HCT116 (cell line): Measurements from ENCODE around the gene NPEPL1. TPM values are rescaled to one million over a fixed set of nuclear protein-coding genes. Genes with fewer than 3 reads are reported as not detected.
"Not testable (repeated sequence)": the region's sequence is repeated elsewhere in the genome, so short reads cannot be mapped to it uniquely, and the experiment has no call there.

Experiments
- ATAC-seq: fragments of 200-7000 bp; cut with Tn5 transposase; 2 replicates; pipeline ENCODE4 v1.9.1; 2020; ENCODE audit warnings: mild to moderate bottlenecking, moderate library complexity
- BruUV-seq: library from RNA; stranded (reverse); fragments of 400-500 nt; replicated peaks from 2 replicates; lab custom pipeline; 2021; lab: Mats Ljungman, UMichigan
- CTCF ChIA-PET: fragments of 300-600 bp; sonication (Branson Sonifier 250); formaldehyde crosslinking; loops from one replicate; lab custom pipeline; 2021; ENCODE audit warnings: antibody characterized with exemption; lab: Charles Lee
- POLR2A ChIA-PET: fragments of 300-600, 350-600 bp; sonication (Branson Sonifier 250); formaldehyde crosslinking; loops from one replicate; lab custom pipeline; 2021; ENCODE audit warnings: antibody characterized with exemption; lab: Charles Lee
- RAD21 ChIA-PET, 2 experiments: fragments of 300-600 bp; sonication (Branson Sonifier 250); formaldehyde crosslinking; loops; one replicate each; lab custom pipeline; 2023; ENCODE audit warnings: low total read pairs in 2 of 2; ENCODE audit not compliant: uncharacterized antibody in 2 of 2, unreplicated experiment in 2 of 2, low non-redundant PET in 1 of 2; lab: Charles Lee
- DNase-seq: peaks from one replicate; pipeline ENCODE4 v3.0.0-alpha.2; 2010; ENCODE audit warnings: low read depth, low spot score
- H2AFZ ChIP-seq: fragments of 200-600 bp; shearing (Covaris generic), sonication (generic); 2 replicates; pipeline ENCODE4 v1.6.1; 2017; ENCODE audit warnings: low read depth, mixed run types, mixed read lengths, antibody characterized with exemption, low read length; ENCODE audit not compliant: poor library complexity, severe bottlenecking
- H3K27ac ChIP-seq: 2 replicates; pipeline ENCODE4 v1.5.1; 2012; ENCODE audit warnings: low read depth, low read length
- H3K27me3 ChIP-seq: fragments of 200-600 bp; sonication (generic); 2 replicates; pipeline ENCODE4 v1.6.1; 2016; ENCODE audit warnings: mixed run types, low read length, mixed read lengths; ENCODE audit not compliant: insufficient read depth
- H3K36me3 ChIP-seq, 2 experiments: fragments of 200-500 bp in 1 of 2; fragments of 200-600 bp in 1 of 2; sonication (Bioruptor generic) in 1 of 2; sonication (generic) in 1 of 2; 2 replicates each; pipeline versions ENCODE4 v1.5.1 to v1.6.1; 2014 to 2016; ENCODE audit warnings: low read length in 2 of 2, inconsistent platforms in 1 of 2, mixed read lengths in 1 of 2, mixed run types in 1 of 2; ENCODE audit not compliant: insufficient read depth in 2 of 2, control insufficient read depth in 1 of 2
- H3K4me1 ChIP-seq, 2 experiments: fragments of 200-600 bp in 1 of 2; sonication (generic) in 1 of 2; 2 replicates each; pipeline versions ENCODE4 v1.5.1 to v1.6.1; 2012 to 2017; ENCODE audit warnings: low read length in 2 of 2, inconsistent platforms in 1 of 2, mild to moderate bottlenecking in 1 of 2, mixed read lengths in 1 of 2, mixed run types in 1 of 2, moderate library complexity in 1 of 2; ENCODE audit not compliant: insufficient read depth in 2 of 2, control insufficient read depth in 1 of 2
- H3K4me2 ChIP-seq: fragments of 200-600 bp; sonication (generic); 2 replicates; pipeline ENCODE4 v1.6.1; 2017; ENCODE audit warnings: mixed run types, low read length, mixed read lengths
- H3K4me3 ChIP-seq, 2 experiments: fragments of 200-600 bp in 1 of 2; sonication (generic) in 1 of 2; replicated peaks in 1 of 2; 2 replicates each; pipeline ENCODE4 v1.5.1; 2011 to 2016; ENCODE audit warnings: low read length in 2 of 2, control low read depth in 1 of 2, low read depth in 1 of 2, mild to moderate bottlenecking in 1 of 2, mixed read lengths in 1 of 2, mixed run types in 1 of 2
- H3K79me2 ChIP-seq: fragments of 200-600 bp; sonication (generic); 2 replicates; pipeline ENCODE4 v1.6.1; 2017; ENCODE audit warnings: mild to moderate bottlenecking, mixed run types, low read length, moderate library complexity, mixed read lengths; ENCODE audit not compliant: insufficient read depth
- H3K9ac ChIP-seq: fragments of 200-600 bp; sonication (generic); 2 replicates; pipeline ENCODE4 v1.6.1; 2016; ENCODE audit warnings: low read length, mixed read lengths
- H3K9me2 ChIP-seq: fragments of 200-600 bp; sonication (generic), shearing (Covaris generic); 2 replicates; pipeline ENCODE4 v1.6.1; 2017; ENCODE audit warnings: mixed run types, mild to moderate bottlenecking, moderate library complexity; ENCODE audit not compliant: insufficient read depth
- H3K9me3 ChIP-seq, 2 experiments: fragments of 200-500 bp in 1 of 2; fragments of 200-600 bp in 1 of 2; sonication (Bioruptor generic) in 1 of 2; sonication (generic) in 1 of 2; 2 replicates each; pipeline ENCODE4 v1.6.1; 2014 to 2017; ENCODE audit warnings: low read length in 2 of 2, mixed read lengths in 2 of 2, inconsistent platforms in 1 of 2, low read depth in 1 of 2, mild to moderate bottlenecking in 1 of 2, mixed run types in 1 of 2, moderate library complexity in 1 of 2; ENCODE audit not compliant: control insufficient read depth in 1 of 2, insufficient read depth in 1 of 2
- H4K20me1 ChIP-seq: fragments of 200-600 bp; sonication (generic), shearing (Covaris generic); 2 replicates; pipeline ENCODE4 v1.6.1; 2017; ENCODE audit warnings: mixed run types, mild to moderate bottlenecking, moderate library complexity; ENCODE audit not compliant: insufficient read depth
- RAD21 ChIP-seq: IDR thresholded peaks from 2 replicates; pipeline ENCODE4 v1.6.1; 2012; ENCODE audit warnings: low read depth, mild to moderate bottlenecking
- ZBTB33 ChIP-seq: IDR thresholded peaks from 2 replicates; pipeline ENCODE4 v1.6.1; 2011; ENCODE audit warnings: mild to moderate bottlenecking, low read length, moderate library complexity; ENCODE audit not compliant: insufficient replicate concordance; ENCODE audit errors: extremely low read depth
- intact Hi-C: fragments of 100-400 bp; cut with micrococcal nuclease; formaldehyde crosslinking; loops from 2 replicates; pipeline ENCODE4 v1.10.0; 2022
- total RNA-seq: library from RNA; stranded (reverse); gene quantifications from one replicate; pipeline ENCODE4 v1.2.1, GENCODE V29; 2021; ENCODE audit not compliant: unreplicated experiment

Gene NPEPL1
- total RNA-seq, 1 experiment from 2014 or later, result 16.6 TPM

GRCh38 chr20:58647796-58648501 is 44.7 kb upstream of the NPEPL1 start (continued):
- TF ChIP-seq ZBTB33 (no peak), RAD21 (no peak)

GRCh38 chr20:58648502-58648825 is 44.1 kb upstream of the NPEPL1 start:
- POLR2A ChIA-PET, intact Hi-C loops, ATAC-seq: not testable (repeated sequence)

More at GRCh38 chr20:58648502-58648825, 44.1 kb upstream of the NPEPL1 start:
- H3K27me3 ChIP-seq, H3K36me3 ChIP-seq, H3K4me3 ChIP-seq, RAD21 ChIA-PET, H3K9me2 ChIP-seq, H3K27ac ChIP-seq, H2AFZ ChIP-seq, H3K9me3 ChIP-seq, BruUV-seq, CTCF ChIA-PET, DNase-seq, H4K20me1 ChIP-seq, H3K9ac ChIP-seq, H3K4me2 ChIP-seq: not testable (repeated sequence)
- H3K4me1 ChIP-seq, result peaks cover 3 to 21% of the 10 kb centered on the region in 2 experiments; a peak in 3 of 4 replicates
- H3K79me2 ChIP-seq, result peaks cover 24% of the 10 kb centered on the region
